Breast epithelium (tissue), 4 donors: Measurements from ENCODE around the gene EXOC8. TPM values are rescaled to one million over a fixed set of nuclear protein-coding genes. Genes with fewer than 3 reads are reported as not detected.

Source experiments
- DNase-seq, 2 donors: peaks; one replicate each; pipeline ENCODE4 v3.0.0-alpha.2; 2019; ENCODE audit warnings: low spot score in 2 of 2
- H3K27ac ChIP-seq, 2 donors: fragments of 200-600 bp; sonication (generic) in 1 of 2; one replicate each; pipeline ENCODE4 v1.5.1; 2016 to 2019; ENCODE audit warnings: mild to moderate bottlenecking in 1 of 2
- H3K27me3 ChIP-seq, 2 donors: fragments of 200-600 bp; sonication (generic) in 1 of 2; one replicate each; pipeline versions ENCODE4 v1.5.1 to v1.6.0; 2017 to 2019; ENCODE audit warnings: control low read depth in 1 of 2, mild to moderate bottlenecking in 1 of 2
- H3K36me3 ChIP-seq: fragments of 200-600 bp; one replicate; pipeline ENCODE4 v1.5.1; 2019
- H3K4me1 ChIP-seq, 2 donors: fragments of 200-600 bp; sonication (generic); one replicate each; pipeline ENCODE4 v1.5.1; 2016 to 2019; ENCODE audit warnings: control low read depth in 1 of 2
- H3K4me3 ChIP-seq, 3 donors: fragments of 200-600 bp; sonication (generic); 1 replicate in 2 of 3; 2 replicates in 1 of 3; pipeline ENCODE4 v1.5.1; 2016 to 2019; ENCODE audit warnings: mild to moderate bottlenecking in 3 of 3, moderate library complexity in 2 of 3
- H3K9me3 ChIP-seq, 2 donors: fragments of 200-600 bp; sonication (generic) in 1 of 2; one replicate each; pipeline ENCODE4 v1.5.1; 2016 to 2019; ENCODE audit warnings: control low read depth in 1 of 2
- POLR2A ChIP-seq: fragments of 450-650 bp; IDR thresholded peaks from one replicate; pipeline ENCODE4 v1.6.1; 2016; ENCODE audit warnings: antibody characterized with exemption, mild to moderate bottlenecking, moderate library complexity
- POLR2AphosphoS5 ChIP-seq, 3 donors: sonication (generic); formaldehyde crosslinking; IDR thresholded peaks; one replicate each; pipeline ENCODE4 v1.6.1; 2017; ENCODE audit warnings: antibody characterized with exemption in 3 of 3
- intact Hi-C: fragments of 100-400 bp; cut with DNase I; formaldehyde crosslinking; loops from one replicate; pipeline ENCODE4 v1.15.1; 2023; ENCODE audit warnings: low total_unique reads
- total RNA-seq, 3 donors: library from RNA; depleted of rRNA; stranded (reverse); fragments of >200 nt; gene quantifications; one replicate each; pipeline ENCODE4 v1.1.0, GENCODE V29; 2016
- TF ChIP-seq, protein P1 (sequence below), 3 donors: fragments of 450-650 bp; IDR thresholded peaks; one replicate each; pipeline ENCODE4 v1.5.1; 2016 to 2017; ENCODE audit warnings: antibody characterized with exemption in 3 of 3, mild to moderate bottlenecking in 3 of 3, moderate library complexity in 3 of 3

The EXOC8 gene
- total RNA-seq, 3 donors from 2014 or later, result 13.1 to 17.7 (median 15.0) TPM

DNA sequence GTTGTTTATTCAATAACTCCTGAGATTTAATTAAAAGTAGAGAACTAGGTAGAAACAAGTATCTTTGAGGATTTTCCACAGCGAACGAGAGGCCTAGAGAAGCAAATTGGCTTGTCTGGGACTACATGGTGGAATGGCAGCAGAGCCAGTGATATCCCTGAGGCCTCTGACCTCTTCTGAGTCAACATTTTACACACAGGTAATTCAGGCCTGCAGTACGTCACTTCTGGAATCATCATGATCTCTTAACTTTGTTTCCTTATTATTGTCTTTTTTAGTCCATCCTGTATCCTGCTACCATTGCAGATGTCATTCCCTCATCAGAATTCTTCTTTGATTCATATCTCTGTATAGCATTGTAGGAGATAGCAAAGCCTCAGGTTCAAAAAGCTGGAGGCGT is 10.3 kb upstream of the EXOC8 start:
- Histone ChIP-seq H3K4me3 (no peak overlapping the region), H3K9me3 (no peaks in the 10 kb centered on the region), H3K27ac (no peak overlapping the region), H3K4me1 (no peaks in the 10 kb centered on the region), H3K27me3 (no peaks in the 10 kb centered on the region), H3K36me3 (no peaks in the 10 kb centered on the region)
- intact Hi-C loops, result no loop called here
- no peak for DNase-seq
- TF ChIP-seq POLR2A, result no peak
- TF ChIP-seq POLR2AphosphoS5 (IDR thresholded peaks at IDR 0.05), result no peak
- TF ChIP-seq, protein P1, sequence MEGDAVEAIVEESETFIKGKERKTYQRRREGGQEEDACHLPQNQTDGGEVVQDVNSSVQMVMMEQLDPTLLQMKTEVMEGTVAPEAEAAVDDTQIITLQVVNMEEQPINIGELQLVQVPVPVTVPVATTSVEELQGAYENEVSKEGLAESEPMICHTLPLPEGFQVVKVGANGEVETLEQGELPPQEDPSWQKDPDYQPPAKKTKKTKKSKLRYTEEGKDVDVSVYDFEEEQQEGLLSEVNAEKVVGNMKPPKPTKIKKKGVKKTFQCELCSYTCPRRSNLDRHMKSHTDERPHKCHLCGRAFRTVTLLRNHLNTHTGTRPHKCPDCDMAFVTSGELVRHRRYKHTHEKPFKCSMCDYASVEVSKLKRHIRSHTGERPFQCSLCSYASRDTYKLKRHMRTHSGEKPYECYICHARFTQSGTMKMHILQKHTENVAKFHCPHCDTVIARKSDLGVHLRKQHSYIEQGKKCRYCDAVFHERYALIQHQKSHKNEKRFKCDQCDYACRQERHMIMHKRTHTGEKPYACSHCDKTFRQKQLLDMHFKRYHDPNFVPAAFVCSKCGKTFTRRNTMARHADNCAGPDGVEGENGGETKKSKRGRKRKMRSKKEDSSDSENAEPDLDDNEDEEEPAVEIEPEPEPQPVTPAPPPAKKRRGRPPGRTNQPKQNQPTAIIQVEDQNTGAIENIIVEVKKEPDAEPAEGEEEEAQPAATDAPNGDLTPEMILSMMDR (IDR thresholded peaks at IDR 0.05), result no peak

DNA sequence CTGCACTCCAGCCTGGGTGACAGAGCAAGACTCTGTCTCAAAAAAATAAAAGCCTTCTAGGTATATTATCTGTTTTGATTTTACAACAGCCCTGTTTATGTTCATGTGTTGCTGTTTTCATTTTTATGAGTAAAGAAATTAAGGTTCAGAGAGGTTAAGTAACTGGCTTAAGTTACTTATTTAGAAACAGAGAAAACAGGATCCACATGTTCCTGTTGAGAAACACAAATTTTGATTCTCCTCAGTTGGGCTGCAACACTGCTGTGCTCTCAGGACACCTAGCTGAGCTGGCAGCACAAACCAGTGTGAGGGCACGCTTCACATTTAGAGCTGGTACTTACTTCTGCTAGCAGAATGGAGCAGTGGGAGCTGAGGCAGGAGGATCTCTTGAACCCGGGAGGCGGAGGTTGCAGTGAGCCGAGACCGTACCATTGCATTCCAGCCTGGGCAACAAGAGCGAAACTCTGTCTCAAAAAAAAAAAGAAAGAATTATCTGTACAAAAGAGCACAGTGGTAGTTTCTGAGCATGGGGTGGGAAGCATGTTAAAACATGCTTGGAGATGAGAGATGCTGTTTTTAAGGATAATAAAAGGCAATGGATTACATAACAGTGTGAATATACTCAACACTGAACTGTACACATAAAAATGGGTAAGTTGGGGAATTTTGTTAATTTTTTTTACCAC is 2.8 kb upstream of the EXOC8 start:
- Histone ChIP-seq H3K4me3 (peak overlapping the region in 2 of 3 donors; percentile 77 to 88), H3K4me1 (peaks cover 0 to 6% of the 10 kb centered on the region in 2 donors), H3K9me3 (no peaks in the 10 kb centered on the region), H3K27ac (no peak overlapping the region), H3K27me3 (no peaks in the 10 kb centered on the region), H3K36me3 (no peaks in the 10 kb centered on the region)
- intact Hi-C loops, result no loop called here
- DNase-seq, result no peak
- TF ChIP-seq POLR2AphosphoS5 (IDR thresholded peaks at IDR 0.05) (no peak), POLR2A (no peak)

DNA sequence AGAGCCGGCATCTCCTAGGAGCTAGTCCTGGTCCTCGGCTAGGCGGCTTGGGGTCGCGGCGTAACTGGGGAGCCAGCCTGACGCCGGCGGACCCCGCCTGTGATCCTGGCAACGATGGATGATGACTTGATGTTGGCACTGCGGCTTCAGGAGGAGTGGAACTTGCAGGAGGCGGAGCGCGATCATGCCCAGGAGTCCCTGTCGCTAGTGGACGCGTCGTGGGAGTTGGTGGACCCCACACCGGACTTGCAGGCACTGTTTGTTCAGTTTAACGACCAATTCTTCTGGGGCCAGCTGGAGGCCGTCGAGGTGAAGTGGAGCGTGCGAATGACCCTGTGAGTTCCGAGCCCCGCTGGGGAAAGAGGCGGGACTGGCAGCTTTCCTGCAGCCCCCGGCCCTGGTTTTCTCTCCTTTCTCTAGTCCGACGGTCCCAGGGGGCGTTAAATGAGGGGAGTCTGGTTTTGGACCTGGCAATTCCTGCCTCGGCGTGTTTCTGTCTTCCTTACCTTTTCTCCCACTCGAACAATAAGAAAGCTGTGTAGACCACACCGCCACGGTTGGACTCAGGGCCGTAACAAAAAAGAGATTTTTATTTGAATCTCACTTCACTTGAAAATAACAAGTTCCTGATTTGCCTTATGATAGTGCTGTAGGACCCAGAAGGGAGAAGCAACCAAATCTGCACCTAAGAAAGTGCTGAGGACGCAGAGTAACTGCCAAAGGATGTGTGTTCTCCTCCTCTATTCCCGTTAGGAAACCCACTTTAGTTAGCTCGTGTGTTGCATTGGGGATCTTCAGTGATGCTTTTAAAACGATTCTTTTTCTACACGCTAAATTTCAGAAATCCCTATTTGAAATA is 847 bp upstream of the EXOC8 start, which contains the start of gene SPRTN:
TSS of gene SPRTN (plus strand) at position 24 of the 859 bp plus-strand sequence. CDS start at position 115, 91 bp downstream.
- peaks cover 0 to 21% of the 10 kb centered on the region in 2 donors for H3K4me1 ChIP-seq
- intact Hi-C loops, result no loop called here

DNA sequence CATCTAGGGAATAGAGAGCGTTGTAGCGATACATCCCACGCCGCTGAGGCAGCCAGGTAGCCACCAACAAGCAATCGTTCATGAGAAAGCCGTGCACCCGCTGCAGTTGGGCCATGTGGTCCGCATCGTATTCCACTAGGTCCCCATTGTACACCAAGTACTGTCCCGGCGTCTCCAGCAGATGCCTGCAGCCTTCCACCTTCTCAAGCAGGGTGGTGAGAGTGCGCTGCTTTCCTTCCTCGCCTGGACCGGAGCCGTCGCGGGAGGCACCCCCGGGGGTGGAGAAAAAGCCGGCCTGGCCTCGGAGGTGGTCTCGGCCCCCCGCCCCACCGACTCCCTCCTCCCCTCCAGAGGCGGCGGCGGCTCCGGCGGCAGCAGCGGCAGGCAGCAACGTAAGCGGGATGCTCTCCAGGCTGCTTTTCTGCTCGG is 595 bp downstream of the EXOC8 start:
- Histone ChIP-seq H3K27ac (peak overlapping the region; percentile 97 to 98), H3K9me3 (no peaks in the 10 kb centered on the region), H3K4me1 (peaks cover 0 to 21% of the 10 kb centered on the region in 2 donors), H3K4me3 (peak overlapping the region; percentile 72 to 88 (median 77)), H3K36me3 (no peaks in the 10 kb centered on the region), H3K27me3 (no peaks in the 10 kb centered on the region)
- DNase-seq, result peak in 1 of 2 donors; percentile 56
- intact Hi-C loops, result no loop called here
- TF ChIP-seq, protein P1 (IDR thresholded peaks at IDR 0.05), result no peak
- TF ChIP-seq POLR2A, result no peak
- no peak for TF ChIP-seq POLR2AphosphoS5 (IDR thresholded peaks at IDR 0.05)

More for the DNA sequence above, 847 bp upstream of the EXOC8 start, which contains the start of gene SPRTN:
- Histone ChIP-seq H3K27ac (peak within 1 kb of the TSS; percentile 97 to 98), H3K27me3 (no peaks in the 10 kb centered on the region), H3K4me3 (peak within 1 kb of the TSS; percentile 72 to 88 (median 77)), H3K9me3 (no peaks in the 10 kb centered on the region), H3K36me3 (no peaks in the 10 kb centered on the region)
- peak in 1 of 3 donors; percentile 21 for TF ChIP-seq POLR2AphosphoS5 (IDR thresholded peaks at IDR 0.05)
- TF ChIP-seq, protein P1 (IDR thresholded peaks at IDR 0.05), result no peak
- DNase-seq, result no peak

DNA sequence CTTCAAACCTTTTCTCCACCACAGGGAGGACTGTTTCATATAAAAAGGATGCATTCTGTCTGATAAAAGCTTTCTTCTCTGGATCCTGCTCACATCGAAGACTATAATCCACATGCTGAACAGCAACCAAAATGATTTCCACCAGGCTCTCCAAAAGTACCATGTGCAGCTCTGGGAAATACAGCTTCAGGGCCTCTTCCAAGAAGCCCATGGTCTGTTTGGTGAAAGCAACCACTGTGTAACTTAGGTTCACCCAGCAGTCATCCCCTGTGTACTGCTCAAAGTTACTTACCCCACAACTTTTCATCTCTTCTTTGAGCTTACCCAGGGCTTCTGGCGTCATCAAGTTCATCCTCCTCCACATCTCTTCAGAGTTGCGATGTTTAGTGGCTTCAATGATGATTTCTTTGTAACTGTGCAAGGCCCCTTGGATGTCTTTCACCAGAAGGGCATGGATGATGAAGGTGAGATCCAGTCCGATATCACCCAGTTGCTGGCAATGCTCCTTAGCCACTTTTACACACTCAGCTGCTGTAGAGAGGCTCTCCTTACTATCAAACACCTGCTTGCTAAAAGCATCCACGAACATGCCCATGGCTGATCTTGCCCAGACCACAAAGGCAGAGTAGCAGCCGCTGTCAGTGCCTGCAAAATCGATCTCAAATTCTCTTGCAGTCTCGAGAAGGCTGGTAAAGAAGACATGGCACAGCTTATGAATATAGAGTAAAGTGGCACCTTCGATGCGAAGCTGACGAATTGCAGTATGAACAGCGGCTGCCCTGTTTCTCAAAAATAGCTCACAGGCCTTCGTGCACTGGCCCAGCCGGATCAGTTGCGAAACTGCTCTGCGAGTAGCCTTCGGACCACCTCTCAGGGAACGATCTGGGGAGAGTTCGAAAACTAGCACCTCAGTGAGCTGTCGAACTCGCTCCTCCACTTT is 1.7 kb downstream of the EXOC8 start:
- intact Hi-C loops, result no loop called here
- H3K27ac ChIP-seq, result no peak overlapping the region

More for the DNA sequence above, 1.7 kb downstream of the EXOC8 start:
- TF ChIP-seq POLR2A, result no peak
- TF ChIP-seq, protein P1 (IDR thresholded peaks at IDR 0.05), result no peak
- H3K4me3 ChIP-seq, result peak overlapping the region; percentile 72 to 88 (median 77)
- H3K36me3 ChIP-seq, result no peaks in the 10 kb centered on the region
- H3K4me1 ChIP-seq, result peaks cover 0 to 21% of the 10 kb centered on the region in 2 donors
- H3K27me3 ChIP-seq, result no peaks in the 10 kb centered on the region
- no peaks in the 10 kb centered on the region for H3K9me3 ChIP-seq
- DNase-seq, result no peak
